Small intestine (tissue), 7 donors: Measurements from ENCODE around the gene INPP5B. TPM values are rescaled to one million over a fixed set of nuclear protein-coding genes. Genes with fewer than 3 reads are reported as not detected.

Source experiments
- DNase-seq, 2 donors: peaks; one replicate each; pipeline versions ENCODE4 v3.0.0 to v3.0.0-alpha.2; 2013
- FAIRE-seq: peaks from 2 replicates; lab custom pipeline; 2012; peaks lifted over from hg19 to GRCh38; lab: Jason Lieb, UNC
- H3K27ac ChIP-seq, 3 donors: one replicate each; pipeline ENCODE4 v1.5.1; 2013; ENCODE audit warnings: low read length in 2 of 3, mild to moderate bottlenecking in 2 of 3, control low read depth in 1 of 3, inconsistent platforms in 1 of 3, low read depth in 1 of 3, moderate library complexity in 1 of 3
- H3K27me3 ChIP-seq, 3 donors: one replicate each; pipeline ENCODE4 v1.6.1; 2013; ENCODE audit warnings: low read length in 3 of 3, inconsistent platforms in 1 of 3; ENCODE audit not compliant: control insufficient read depth in 3 of 3, insufficient read depth in 3 of 3
- H3K36me3 ChIP-seq, 3 donors: one replicate each; pipeline ENCODE4 v1.6.1; 2013; ENCODE audit warnings: low read length in 3 of 3, inconsistent platforms in 1 of 3, low read depth in 1 of 3, mild to moderate bottlenecking in 1 of 3, moderate library complexity in 1 of 3; ENCODE audit not compliant: control insufficient read depth in 3 of 3, insufficient read depth in 2 of 3
- H3K4me1 ChIP-seq, 3 donors: one replicate each; pipeline ENCODE4 v1.6.1; 2013; ENCODE audit warnings: low read length in 2 of 3, inconsistent platforms in 1 of 3, low read depth in 1 of 3, mild to moderate bottlenecking in 1 of 3, moderate library complexity in 1 of 3; ENCODE audit not compliant: control insufficient read depth in 3 of 3, insufficient read depth in 2 of 3
- H3K4me3 ChIP-seq, 3 donors: one replicate each; pipeline ENCODE4 v1.5.1; 2013; ENCODE audit warnings: low read length in 3 of 3, control low read depth in 1 of 3, inconsistent platforms in 1 of 3, low read depth in 1 of 3, mild to moderate bottlenecking in 1 of 3, moderate library complexity in 1 of 3
- H3K9me3 ChIP-seq, 2 donors: one replicate each; pipeline ENCODE4 v1.6.1; 2013; ENCODE audit warnings: low read depth in 1 of 2, low read length in 1 of 2; ENCODE audit not compliant: control insufficient read depth in 2 of 2, insufficient read depth in 1 of 2
- WGBS, 3 donors: extraction: QIAGEN DNeasy Blood & Tissue Kit; methylation state at CpG; one replicate each; pipeline ENCODE4 v1.1.7; 2013; 5-methylcytosine and 5-hydroxymethylcytosine counted together
- polyA plus RNA-seq, 4 donors: library from polyadenylated mRNA; stranded (reverse) in 3 of 4; unstranded in 1 of 4; fragments of 200-250 nt in 3 of 4; fragments of 120-200 nt in 1 of 4; gene quantifications; one replicate each; pipeline versions ENCODE4 v1.2.1 to v1.2.3, GENCODE V29; 2013
- donor health status: healthy with polysubstance abuse.
- donor health status: control.
- donor health status: control.
- donor health status: Bipolar disorder and iron deficiency.
- donor health status: healthy.

Gene INPP5B
- polyA plus RNA-seq, 4 donors, result 6.7 to 23.2 (median 9.2) TPM

- WGBS, 3 donors, result 0 to 1% (median 1%) methylated on average over 66 to 68 of the region's 68 CpGs
- Histone ChIP-seq H3K36me3 (peaks cover 0 to 21% (median 4%) of the 10 kb centered on the region in 3 donors), H3K27me3 (no peaks in the 10 kb centered on the region), H3K27ac (peak overlapping the region; percentile 3 to 70 (median 15)), H3K4me1 (peaks cover 0 to 12% (median 6%) of the 10 kb centered on the region in 3 donors), H3K4me3 (peak overlapping the region; percentile 59 to 92 (median 79)), H3K9me3 (no peaks in the 10 kb centered on the region)
- FAIRE-seq, result no peak
- DNase-seq, result peak; percentile 99
These were observed 15.3 kb downstream of the INPP5B start for GRCh38 chr1:37931361-37932158.

- 8 to 11% (median 9%) methylated on average over 6 of the region's 6 CpGs for WGBS, 3 donors
- Histone ChIP-seq H3K4me3 (peak overlapping the region in 2 of 3 donors; percentile 59 to 79), H3K36me3 (peaks cover 0 to 18% (median 4%) of the 10 kb centered on the region in 3 donors), H3K27ac (peak overlapping the region; percentile 3 to 70 (median 15)), H3K4me1 (peaks cover 0 to 12% (median 7%) of the 10 kb centered on the region in 3 donors), H3K27me3 (no peaks in the 10 kb centered on the region), H3K9me3 (no peaks in the 10 kb centered on the region)
- DNase-seq, result no peak
- FAIRE-seq, result no peak
These were observed 15.8 kb downstream of the INPP5B start for GRCh38 chr1:37931102-37931360.

GRCh38 chr1:37930246-37931101, 16.4 kb downstream of the INPP5B start:
- no peak for FAIRE-seq
- Histone ChIP-seq H3K36me3 (peaks cover 0 to 15% (median 4%) of the 10 kb centered on the region in 3 donors), H3K9me3 (no peaks in the 10 kb centered on the region), H3K4me3 (peak overlapping the region in 2 of 3 donors; percentile 59 to 79), H3K27ac (peak overlapping the region in 2 of 3 donors; percentile 14 to 70), H3K4me1 (peaks cover 0 to 12% (median 7%) of the 10 kb centered on the region in 3 donors), H3K27me3 (no peaks in the 10 kb centered on the region)
- DNase-seq, result peak in 1 of 2 donors; percentile 77
- WGBS, 3 donors, result 57 to 60% (median 59%) methylated on average over 13 of the region's 13 CpGs

GRCh38 chr1:37926038-37926924, 20.6 kb downstream of the INPP5B start:
- H3K36me3 ChIP-seq, result peaks cover 0 to 25% (median 0%) of the 10 kb centered on the region in 3 donors
- H3K4me1 ChIP-seq, result peaks cover 0 to 12% (median 7%) of the 10 kb centered on the region in 3 donors
- DNase-seq (no peak), FAIRE-seq (no peak)
- no peak overlapping the region for H3K27ac ChIP-seq
- no peak overlapping the region for H3K4me3 ChIP-seq
- no peaks in the 10 kb centered on the region for H3K9me3 ChIP-seq
- no peaks in the 10 kb centered on the region for H3K27me3 ChIP-seq
- 64 to 75% (median 66%) methylated on average over 13 of the region's 13 CpGs for WGBS, 3 donors

- 65 to 85% (median 84%) methylated on average over 4 of the region's 4 CpGs for WGBS, 3 donors
- Histone ChIP-seq H3K27me3 (no peaks in the 10 kb centered on the region), H3K9me3 (no peaks in the 10 kb centered on the region), H3K4me1 (peaks cover 0 to 5% (median 2%) of the 10 kb centered on the region in 3 donors), H3K4me3 (no peak overlapping the region), H3K36me3 (peaks cover 0 to 24% (median 0%) of the 10 kb centered on the region in 3 donors), H3K27ac (no peak overlapping the region)
- no peak for FAIRE-seq
- DNase-seq, result no peak
These were observed 21.5 kb downstream of the INPP5B start for GRCh38 chr1:37925316-37925715.

GRCh38 chr1:37923551-37923889, 23.3 kb downstream of the INPP5B start:
- H3K4me1 ChIP-seq, result peaks cover 0 to 2% (median 0%) of the 10 kb centered on the region in 3 donors
- no peak for FAIRE-seq
- no peaks in the 10 kb centered on the region for H3K9me3 ChIP-seq
- DNase-seq, result no peak
- 89 to 100% (median 94%) methylated on average over 3 of the region's 3 CpGs for WGBS, 3 donors
- H3K27me3 ChIP-seq, result no peaks in the 10 kb centered on the region
- H3K4me3 ChIP-seq, result no peak overlapping the region
- H3K27ac ChIP-seq, result no peak overlapping the region
- peaks cover 0 to 19% (median 0%) of the 10 kb centered on the region in 3 donors for H3K36me3 ChIP-seq

- DNase-seq (no peak), FAIRE-seq (no peak)
- H3K27ac ChIP-seq, result no peak overlapping the region
- H3K36me3 ChIP-seq, result peaks cover 0 to 17% (median 0%) of the 10 kb centered on the region in 3 donors
- no peaks in the 10 kb centered on the region for H3K9me3 ChIP-seq
- H3K4me3 ChIP-seq, result no peak overlapping the region
- no peaks in the 10 kb centered on the region for H3K27me3 ChIP-seq
- 59 to 78% (median 70%) methylated on average over 4 of the region's 4 CpGs for WGBS, 3 donors
- peaks cover 0 to 2% (median 0%) of the 10 kb centered on the region in 3 donors for H3K4me1 ChIP-seq
These were observed 23.9 kb downstream of the INPP5B start for GRCh38 chr1:37922767-37923550.
